H9 (cell line): ENCODE data around the gene CDC42. TPM values are rescaled to one million over a fixed set of nuclear protein-coding genes. Genes with fewer than 3 reads are reported as not detected.

Source experiments
- DNase-seq: peaks from one replicate; pipeline ENCODE4 v3.0.0-alpha.2; 2017
- H2AFZ ChIP-seq: one replicate; pipeline ENCODE4 v1.6.1; 2013; ENCODE audit warnings: mild to moderate bottlenecking, low read length, control low read depth, moderate library complexity
- H2AK5ac ChIP-seq: 2 replicates; pipeline ENCODE4 v1.6.1; 2013; ENCODE audit warnings: low read length, control low read depth, mixed read lengths; ENCODE audit not compliant: insufficient read length
- H2BK120ac ChIP-seq: one replicate; pipeline ENCODE4 v1.6.1; 2013; ENCODE audit warnings: low read depth, mild to moderate bottlenecking, low read length, control low read depth, inconsistent platforms; ENCODE audit not compliant: poor library complexity, severe bottlenecking
- H2BK12ac ChIP-seq: 2 replicates; pipeline ENCODE4 v1.6.1; 2013; ENCODE audit warnings: low read length, control low read depth, mixed read lengths, low read depth; ENCODE audit not compliant: insufficient read length
- H2BK15ac ChIP-seq: 2 replicates; pipeline ENCODE4 v1.6.1; 2013; ENCODE audit warnings: low read depth, low read length, control low read depth
- H2BK20ac ChIP-seq: one replicate; pipeline ENCODE4 v1.6.1; 2013; ENCODE audit warnings: low read depth, mild to moderate bottlenecking, low read length, control low read depth, inconsistent platforms; ENCODE audit not compliant: poor library complexity, severe bottlenecking
- H2BK5ac ChIP-seq: 2 replicates; pipeline ENCODE4 v1.6.1; 2013; ENCODE audit warnings: low read length, control low read depth, mixed read lengths; ENCODE audit not compliant: insufficient read length
- H3K14ac ChIP-seq: 2 replicates; pipeline ENCODE4 v1.6.1; 2013; ENCODE audit warnings: low read length, control low read depth; ENCODE audit not compliant: insufficient read depth
- H3K18ac ChIP-seq: 2 replicates; pipeline ENCODE4 v1.6.1; 2013; ENCODE audit warnings: low read depth, mild to moderate bottlenecking, mixed read lengths, low read length, control low read depth; ENCODE audit not compliant: insufficient read length
- H3K23ac ChIP-seq: 2 replicates; pipeline ENCODE4 v1.6.1; 2013; ENCODE audit warnings: low read length, control low read depth, mixed read lengths, low read depth; ENCODE audit not compliant: insufficient read length
- H3K23me2 ChIP-seq: 2 replicates; pipeline ENCODE4 v1.6.1; 2013; ENCODE audit warnings: low read depth, mild to moderate bottlenecking, mixed read lengths, low read length, control low read depth; ENCODE audit not compliant: insufficient read length, poor library complexity, severe bottlenecking
- H3K27ac ChIP-seq: 2 replicates; pipeline ENCODE4 v1.5.1; 2013; ENCODE audit warnings: low read length, control low read depth, mixed read lengths, low read depth; ENCODE audit not compliant: insufficient read length
- H3K27me3 ChIP-seq: 2 replicates; pipeline ENCODE4 v1.6.1; 2013; ENCODE audit warnings: low read length, control low read depth, inconsistent platforms; ENCODE audit not compliant: insufficient read depth
- H3K4ac ChIP-seq: 2 replicates; pipeline ENCODE4 v1.6.1; 2013; ENCODE audit warnings: low read depth, mild to moderate bottlenecking, control low read depth, inconsistent platforms, low read length, moderate library complexity
- H3K4me1 ChIP-seq: 2 replicates; pipeline ENCODE4 v1.6.1; 2013; ENCODE audit warnings: low read length, control low read depth, inconsistent platforms; ENCODE audit not compliant: insufficient read depth
- H3K4me2 ChIP-seq: 2 replicates; pipeline ENCODE4 v1.6.1; 2013; ENCODE audit warnings: low read length, control low read depth, mixed read lengths; ENCODE audit not compliant: insufficient read length, insufficient read depth
- H3K56ac ChIP-seq: 2 replicates; pipeline ENCODE4 v1.6.1; 2013; ENCODE audit warnings: low read depth, mild to moderate bottlenecking, mixed read lengths, low read length, control low read depth; ENCODE audit not compliant: insufficient read length
- H3K79me1 ChIP-seq: 2 replicates; pipeline ENCODE4 v1.6.1; 2013; ENCODE audit warnings: low read depth, mild to moderate bottlenecking, moderate library complexity, low read length, control low read depth, inconsistent platforms; ENCODE audit not compliant: insufficient read depth, poor library complexity, severe bottlenecking
- H3K79me2 ChIP-seq: 2 replicates; pipeline ENCODE4 v1.6.1; 2013; ENCODE audit warnings: low read length, control low read depth, inconsistent platforms; ENCODE audit not compliant: insufficient read depth
- H3K9ac ChIP-seq: 2 replicates; pipeline ENCODE4 v1.6.1; 2013; ENCODE audit warnings: low read length, control low read depth, mixed read lengths; ENCODE audit not compliant: insufficient read length; ENCODE audit errors: extremely low read depth
- H3K9me3 ChIP-seq: one replicate; pipeline ENCODE4 v1.6.1; 2013; ENCODE audit warnings: low read depth, low read length, inconsistent platforms; ENCODE audit not compliant: control insufficient read depth
- H3T11ph ChIP-seq: one replicate; pipeline ENCODE4 v1.6.1; 2013; ENCODE audit warnings: mild to moderate bottlenecking, low read length, control low read depth, inconsistent platforms
- H4K20me1 ChIP-seq: one replicate; pipeline ENCODE4 v1.6.1; 2013; ENCODE audit not compliant: control insufficient read depth, insufficient read length, insufficient read depth
- H4K5ac ChIP-seq: 2 replicates; pipeline ENCODE4 v1.6.1; 2013; ENCODE audit warnings: low read depth, mild to moderate bottlenecking, mixed read lengths, low read length, control low read depth; ENCODE audit not compliant: insufficient read length
- H4K8ac ChIP-seq: replicated peaks from 2 replicates; pipeline ENCODE4 v1.6.1; 2013; ENCODE audit warnings: low read length, control low read depth, mixed read lengths, low read depth; ENCODE audit not compliant: insufficient read length
- H4K91ac ChIP-seq: 2 replicates; pipeline ENCODE4 v1.6.1; 2013; ENCODE audit warnings: low read depth, mild to moderate bottlenecking, moderate library complexity, mixed read lengths, low read length, control low read depth; ENCODE audit not compliant: insufficient read length
- H3K27ac Mint-ChIP-seq, 3 experiments: 2 replicates in 2 of 3; 3 replicates in 1 of 3; pipeline ENCODE4 v1.8.0; 2020 to 2021; ENCODE audit warnings: mixed read lengths in 3 of 3, mild to moderate bottlenecking in 1 of 3, moderate library complexity in 1 of 3
- H3K27me3 Mint-ChIP-seq: 2 replicates; pipeline ENCODE4 v1.8.0; 2021; ENCODE audit warnings: low read depth, mild to moderate bottlenecking, moderate library complexity, mixed read lengths
- H3K36me3 Mint-ChIP-seq, 3 experiments: 2 replicates in 2 of 3; 3 replicates in 1 of 3; pipeline ENCODE4 v1.8.0; 2020 to 2021; ENCODE audit warnings: low read depth in 3 of 3, mixed read lengths in 3 of 3; ENCODE audit not compliant: insufficient read depth in 1 of 3
- H3K4me1 Mint-ChIP-seq, 2 experiments: 2 replicates each; pipeline ENCODE4 v1.8.0; 2020; ENCODE audit warnings: mixed read lengths in 2 of 2
- H3K4me3 Mint-ChIP-seq, 2 experiments: 2 replicates in 1 of 2; 3 replicates in 1 of 2; pipeline ENCODE4 v1.8.0; 2020 to 2021; ENCODE audit warnings: mild to moderate bottlenecking in 2 of 2, mixed read lengths in 2 of 2, moderate library complexity in 1 of 2
- H3K9me3 Mint-ChIP-seq, 2 experiments: 2 replicates in 1 of 2; 3 replicates in 1 of 2; pipeline ENCODE4 v1.8.0; 2020; ENCODE audit warnings: mild to moderate bottlenecking in 2 of 2, mixed read lengths in 2 of 2, moderate library complexity in 1 of 2
- CTCF ChIP-seq: fragments of 200-600 bp; sonication (generic); conservative IDR thresholded peaks from 3 replicates; pipeline ENCODE4 v1.8.0; 2021; ENCODE audit warnings: antibody characterized with exemption, mild to moderate bottlenecking
- WGBS: extraction: QIAGEN DNeasy Blood & Tissue Kit; methylation state at CpG from one replicate; pipeline ENCODE4 v1.1.7; 2013; ENCODE audit warnings: missing lambda C conversion rate, low lambda C conversion rate, mixed read lengths; ENCODE audit not compliant: insufficient read length; ENCODE audit errors: extremely low coverage; 5-methylcytosine and 5-hydroxymethylcytosine counted together
- total RNA-seq: library from RNA; stranded (reverse); gene quantifications from 2 replicates; pipeline ENCODE4 v1.2.1, GENCODE V29; 2021

CDC42 gene
- total RNA-seq, 1 experiment from 2014 or later = 197 TPM

- H3K18ac ChIP-seq = no peak overlapping the region
- no peak overlapping the region for H2AK5ac ChIP-seq
- H3T11ph ChIP-seq = no peak overlapping the region
- no peak overlapping the region for H2BK12ac ChIP-seq
- no peak overlapping the region for H2BK120ac ChIP-seq
- no peak overlapping the region for H3K27ac ChIP-seq
- H3K27me3 Mint-ChIP-seq = no peaks in the 10 kb centered on the region
- no peaks in the 10 kb centered on the region for H3K9me3 Mint-ChIP-seq
- H3K56ac ChIP-seq = no peak overlapping the region
- peaks cover 45 to 59% of the 10 kb centered on the region in 2 experiments for H3K4me1 Mint-ChIP-seq
- peaks cover 11% of the 10 kb centered on the region; the same call in 1 of the 2 replicates for H3K4me1 ChIP-seq
- no peak overlapping the region for H2BK5ac ChIP-seq
- no peak overlapping the region for H4K91ac ChIP-seq
- H3K23me2 ChIP-seq = no peaks in the 10 kb centered on the region
- H3K27ac Mint-ChIP-seq = peak overlapping the region in 1 of 3 experiments; percentile 25; a peak in 1 of 7 replicates
- no CpG with 5 or more reads among the region's 8 CpGs for WGBS
- no peak for TF ChIP-seq CTCF
- no peak for DNase-seq
- H3K79me1 ChIP-seq = no peaks in the 10 kb centered on the region
- no peak overlapping the region for H3K23ac ChIP-seq
- no peak overlapping the region for H3K4me3 Mint-ChIP-seq
- H3K14ac ChIP-seq = no peak overlapping the region
- H3K36me3 Mint-ChIP-seq = peaks cover 1 to 7% (median 4%) of the 10 kb centered on the region in 3 experiments; a peak in 3 of 7 replicates
- H3K9ac ChIP-seq = no peak overlapping the region
- no peak overlapping the region for H4K5ac ChIP-seq
- H4K8ac ChIP-seq = no peak overlapping the region
- no peak overlapping the region for H2AFZ ChIP-seq
- no peaks in the 10 kb centered on the region for H4K20me1 ChIP-seq
- H3K9me3 ChIP-seq = no peaks in the 10 kb centered on the region
- no peak overlapping the region for H3K4me2 ChIP-seq
- no peak overlapping the region for H2BK20ac ChIP-seq
- H3K79me2 ChIP-seq = no peaks in the 10 kb centered on the region
- H3K4ac ChIP-seq = no peak overlapping the region
- H3K27me3 ChIP-seq = no peaks in the 10 kb centered on the region
- H2BK15ac ChIP-seq = no peak overlapping the region
These were observed 65.9 kb downstream of the CDC42 start for GRCh38 chr1:22118291-22118992.
